Measurements from ENCODE around the gene TIMM23B.
"Not testable (repeated sequence)": the region's sequence is repeated elsewhere in the genome, so short reads cannot be mapped to it uniquely, and the experiment has no call there.

TIMM23B gene

DNA sequence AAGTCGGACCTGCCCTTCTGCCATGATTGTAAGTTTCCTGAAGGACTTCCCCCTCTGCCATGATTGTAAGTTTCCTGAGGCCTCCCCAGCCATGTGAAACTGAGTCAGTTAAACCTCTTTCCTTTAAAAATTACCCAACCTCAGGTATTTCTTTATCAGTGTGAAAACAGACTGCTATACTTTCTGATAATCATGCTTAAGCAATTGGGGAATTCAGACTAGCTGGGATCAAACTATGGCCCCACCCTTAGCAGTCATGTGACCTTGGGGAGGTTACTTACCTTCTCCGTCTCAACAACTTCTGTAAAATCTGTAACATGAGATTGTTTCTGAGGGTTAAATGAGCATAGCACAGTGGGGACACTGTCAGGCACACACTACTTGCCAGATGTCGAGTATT is 45.4 kb downstream of the TIMM23B start:
- DNase-seq (ENCODE audit: low read depth), result not testable (repeated sequence)

DNA sequence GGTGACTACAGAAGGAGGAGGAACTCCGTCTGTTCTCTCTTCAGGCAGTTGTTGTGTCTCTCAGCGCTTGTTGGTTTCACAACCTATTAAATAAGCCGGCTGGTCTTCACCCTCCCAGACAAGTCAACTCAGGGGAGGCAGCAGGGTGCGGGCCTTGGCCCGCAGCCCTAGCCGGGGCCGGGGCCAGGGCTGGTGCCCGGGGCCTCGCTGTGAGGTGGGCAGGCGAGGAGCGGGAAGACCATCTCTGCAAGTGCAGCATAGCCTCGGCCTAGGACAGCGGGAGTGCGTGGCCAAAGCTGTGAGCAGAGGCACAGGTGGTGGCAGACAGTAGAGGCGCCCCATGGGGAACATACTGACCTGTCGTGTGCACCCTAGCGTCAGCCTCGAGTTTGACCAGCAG is 46.5 kb downstream of the TIMM23B start, which contains the start of gene AGAP6:
Gene AGAP6 (plus strand): TSS at position 31 of the 400 bp plus-strand sequence. CDS start 310 bp downstream, at position 341.
- DNase-seq (ENCODE audit: low read depth), result not testable (repeated sequence)

DNA sequence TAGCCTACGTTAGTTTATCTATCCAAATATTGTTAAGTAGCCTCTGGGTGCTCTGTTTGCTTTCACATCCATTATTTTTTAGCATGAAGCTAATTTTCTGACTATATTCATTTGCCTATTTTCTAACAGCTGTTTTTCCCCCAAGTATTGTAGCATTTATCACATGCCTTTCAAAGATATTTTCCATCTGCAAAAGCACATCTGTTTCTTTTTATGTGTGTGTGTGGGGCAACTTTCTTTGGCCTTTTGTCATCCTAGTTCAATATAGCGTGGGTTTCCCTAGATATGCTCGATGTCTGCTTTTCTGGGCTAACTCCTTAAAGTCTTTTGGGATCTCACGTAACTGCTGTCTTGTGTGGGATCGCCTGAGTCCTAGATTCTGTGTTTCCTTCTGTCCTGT is 53.5 kb downstream of the TIMM23B start:
- DNase-seq (ENCODE audit: low read depth), result peak; percentile 49

DNA sequence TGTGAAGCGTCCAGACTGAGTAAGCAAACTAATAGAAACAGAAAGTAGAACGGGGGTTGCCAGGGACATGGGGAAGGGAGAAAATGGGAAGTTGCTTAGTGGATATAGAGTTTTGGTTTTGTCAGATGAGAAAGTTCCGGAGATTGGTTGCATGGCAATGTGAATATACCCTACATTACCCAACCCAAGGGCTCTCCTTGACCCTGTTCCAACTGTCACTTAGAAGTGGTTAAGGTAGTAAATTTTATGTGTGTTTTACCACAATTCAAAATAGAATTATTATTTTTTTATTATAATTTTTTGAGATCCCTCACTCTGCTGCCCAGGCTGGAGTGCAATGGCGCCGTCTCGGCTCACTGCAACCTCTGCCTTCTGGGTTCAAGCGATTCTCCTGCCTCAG is 72.2 kb downstream of the TIMM23B start:
- DNase-seq (ENCODE audit: low read depth), result not testable (repeated sequence)

DNA sequence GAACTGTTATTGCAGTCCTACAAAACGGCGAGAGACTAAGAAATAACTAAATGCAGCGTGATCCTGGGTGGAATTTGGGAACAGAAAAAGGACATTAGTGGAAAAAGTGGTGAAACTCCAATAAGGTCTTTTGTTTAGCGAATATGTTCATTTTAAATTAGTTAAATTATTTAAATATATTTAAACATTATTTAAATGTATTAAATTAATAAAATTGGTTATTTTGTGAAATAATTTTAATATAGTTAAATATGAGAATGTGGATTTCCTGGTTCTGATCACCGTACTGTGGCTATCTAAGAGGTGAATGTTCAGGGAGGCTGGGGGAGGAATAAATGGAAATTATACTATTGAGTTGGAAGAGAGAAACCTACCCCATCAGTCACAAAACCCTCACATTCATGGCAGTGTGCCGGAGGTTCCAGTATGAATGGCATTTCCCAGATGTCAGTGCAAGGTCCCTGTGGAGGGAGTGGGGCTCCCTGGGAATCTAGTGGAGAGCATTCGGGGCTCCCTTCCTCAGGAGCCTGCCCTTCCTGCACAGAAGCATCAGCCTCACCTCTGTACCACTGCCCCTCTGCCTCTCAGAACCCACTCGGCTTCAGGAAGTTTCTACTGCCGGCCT is 73.9 kb downstream of the TIMM23B start:
- DNase-seq (ENCODE audit: low read depth), result peak; percentile 32

DNA sequence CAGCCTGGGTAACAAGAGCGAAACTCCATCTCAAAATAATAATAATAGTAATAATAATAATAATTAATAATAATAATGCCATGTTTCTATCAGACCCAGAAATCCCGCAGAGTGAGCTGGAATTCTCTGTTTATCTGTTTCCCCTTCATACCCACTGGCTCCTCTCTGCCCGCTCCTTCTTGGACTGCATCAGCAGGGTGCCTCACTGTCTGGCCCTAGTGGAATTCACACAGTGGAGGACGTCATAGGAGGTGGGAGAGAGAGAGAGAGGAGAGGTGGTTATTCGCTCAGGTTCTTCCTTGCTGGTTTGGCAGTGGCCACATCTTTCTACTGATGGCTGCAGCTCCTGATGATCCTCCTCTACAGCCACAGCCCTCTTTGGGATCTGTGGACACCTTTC is 75.1 kb downstream of the TIMM23B start:
- DNase-seq (ENCODE audit: low read depth), result not testable (repeated sequence)

DNA sequence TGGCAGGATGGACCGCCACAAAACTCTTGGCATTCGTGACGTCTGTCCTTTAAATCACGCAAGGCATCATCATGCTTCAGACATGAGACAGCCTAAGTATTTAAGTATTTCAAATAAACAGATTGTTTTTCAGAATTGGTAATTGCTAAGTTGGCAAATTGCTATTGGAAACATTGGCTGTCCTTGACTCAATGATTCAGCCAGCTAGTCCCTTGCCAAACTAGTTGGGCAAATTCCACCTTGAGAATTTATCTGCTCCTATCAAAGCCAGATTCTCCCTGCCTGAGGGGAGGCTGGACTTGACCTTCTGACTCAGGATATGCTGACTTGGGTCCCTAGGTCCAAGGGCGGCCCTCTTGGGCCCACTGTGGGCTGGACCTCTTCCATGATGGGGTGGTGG is 75.8 kb downstream of the TIMM23B start:
- DNase-seq (ENCODE audit: low read depth), result peak; percentile 84

DNA sequence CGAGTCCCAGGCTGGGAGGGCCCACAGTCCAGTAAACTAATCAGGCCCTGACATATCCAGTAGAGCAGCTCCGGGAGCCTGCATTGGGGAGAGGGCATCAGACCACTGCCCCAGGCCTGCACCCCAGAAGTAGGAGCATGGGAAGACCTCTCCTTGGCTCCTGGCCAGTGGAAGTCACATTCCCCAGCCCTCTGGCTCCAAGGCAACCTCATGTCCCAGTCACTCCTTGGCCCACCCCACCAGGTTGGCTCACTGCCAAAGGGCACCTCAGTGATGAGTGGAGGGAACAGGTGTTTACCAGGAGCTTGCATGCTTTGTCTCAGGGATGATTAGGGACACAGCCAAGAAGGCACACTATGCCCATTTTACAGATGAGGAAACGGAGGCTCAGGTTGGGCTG is 77.4 kb downstream of the TIMM23B start:
- not testable (repeated sequence) for DNase-seq (ENCODE audit: low read depth)

DNA sequence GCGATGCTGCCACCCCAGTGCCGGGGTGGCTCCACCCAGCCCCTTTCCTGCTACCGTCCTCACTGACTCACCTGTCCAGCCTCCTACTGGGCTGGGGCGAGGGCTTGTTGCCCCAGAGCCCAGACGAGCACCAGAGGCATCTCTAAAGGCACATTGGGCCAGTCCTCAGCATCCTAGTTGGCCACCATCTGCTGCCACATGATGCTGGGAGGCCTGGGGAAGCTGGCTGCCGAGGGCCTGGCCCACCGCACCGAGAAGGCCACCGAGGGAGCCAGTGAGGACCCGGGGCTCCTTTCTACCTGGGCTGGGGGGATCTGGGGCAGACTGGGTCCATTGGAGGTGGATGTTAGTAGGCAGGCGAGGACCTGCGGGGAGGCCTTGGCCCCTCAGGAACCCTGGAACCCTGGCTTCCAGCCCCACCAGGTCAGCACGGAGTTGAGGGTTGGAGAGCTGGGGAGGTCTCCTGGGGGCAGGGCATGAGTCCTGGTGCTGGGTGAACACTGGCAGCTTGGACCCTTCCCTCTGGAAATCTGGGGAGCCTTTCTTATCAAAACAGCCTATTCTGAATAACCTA is 78.7 kb downstream of the TIMM23B start:
- not testable (repeated sequence) for DNase-seq (ENCODE audit: low read depth)

DNA sequence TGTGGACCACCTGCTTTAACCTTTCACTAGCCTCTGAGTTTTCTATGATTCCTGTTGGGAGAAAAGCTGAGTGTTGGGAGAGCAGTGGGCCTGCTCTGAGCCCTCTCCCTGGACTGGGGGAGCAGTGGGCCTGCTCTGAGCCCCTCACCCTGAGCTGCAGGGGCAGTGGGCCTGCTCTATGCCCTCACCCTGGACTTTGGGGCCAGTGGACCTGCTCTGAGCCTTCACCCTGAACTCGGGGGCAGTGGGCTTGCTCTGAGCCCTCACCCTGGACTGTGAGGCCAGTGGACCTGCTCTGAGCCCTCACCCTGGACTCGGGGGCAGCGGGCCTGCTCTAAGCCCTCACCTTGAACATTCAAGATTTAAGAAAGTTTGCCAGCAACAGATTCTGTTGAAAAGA is 79.8 kb downstream of the TIMM23B start:
- DNase-seq (ENCODE audit: low read depth), result no peak
